NCI-H146 (cell line): ENCODE results near the gene RAI14.
"Not testable (repeated sequence)": the region's sequence is repeated elsewhere in the genome, so short reads cannot be mapped to it uniquely, and the experiment has no call there.

Source experiments
- DNase-seq: peaks from one replicate; lab custom pipeline; 2025; lab: John Stamatoyannopoulos, UW

RAI14 gene

DNA sequence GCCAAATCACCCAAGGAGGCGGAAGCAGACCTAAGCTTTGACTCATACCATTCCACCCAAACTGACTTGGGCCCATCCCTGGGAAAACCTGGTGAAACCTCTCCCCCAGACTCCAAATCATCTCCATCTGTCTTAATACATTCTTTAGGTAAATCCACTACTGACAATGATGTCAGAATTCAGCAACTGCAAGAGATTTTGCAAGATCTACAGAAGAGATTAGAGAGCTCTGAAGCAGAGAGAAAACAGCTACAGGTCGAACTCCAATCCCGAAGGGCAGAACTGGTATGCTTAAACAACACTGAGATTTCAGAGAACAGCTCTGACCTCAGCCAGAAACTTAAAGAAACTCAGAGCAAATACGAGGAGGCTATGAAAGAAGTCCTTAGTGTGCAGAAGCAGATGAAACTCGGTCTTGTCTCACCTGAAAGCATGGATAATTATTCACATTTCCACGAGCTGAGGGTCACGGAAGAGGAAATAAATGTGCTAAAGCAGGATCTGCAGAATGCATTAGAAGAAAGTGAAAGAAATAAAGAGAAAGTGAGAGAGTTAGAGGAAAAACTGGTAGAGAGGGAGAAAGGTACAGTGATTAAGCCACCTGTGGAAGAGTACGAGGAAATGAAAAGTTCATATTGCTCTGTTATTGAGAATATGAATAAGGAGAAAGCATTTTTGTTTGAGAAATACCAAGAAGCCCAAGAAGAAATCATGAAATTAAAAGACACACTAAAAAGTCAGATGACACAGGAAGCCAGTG lies 167.0 kb downstream of the RAI14 start:
- DNase-seq, result no peak

DNA sequence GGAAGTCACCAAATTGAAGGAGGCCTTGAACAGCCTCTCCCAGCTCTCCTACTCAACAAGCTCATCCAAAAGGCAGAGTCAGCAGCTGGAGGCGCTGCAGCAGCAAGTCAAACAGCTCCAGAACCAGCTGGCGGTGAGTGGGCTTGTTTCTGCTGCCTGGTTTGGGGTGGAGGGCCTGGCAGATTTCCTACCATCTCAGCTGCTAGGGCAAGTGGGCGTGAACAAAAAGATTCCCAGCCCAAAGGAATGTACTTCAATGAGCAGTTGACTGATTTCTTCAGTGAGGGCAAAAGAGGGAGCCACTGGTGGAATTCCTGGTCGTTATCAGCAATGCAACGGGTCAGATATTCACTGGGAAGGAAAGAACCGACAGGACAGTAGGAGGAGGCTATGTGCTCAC lies 170.2 kb downstream of the RAI14 start:
- no peak for DNase-seq

DNA sequence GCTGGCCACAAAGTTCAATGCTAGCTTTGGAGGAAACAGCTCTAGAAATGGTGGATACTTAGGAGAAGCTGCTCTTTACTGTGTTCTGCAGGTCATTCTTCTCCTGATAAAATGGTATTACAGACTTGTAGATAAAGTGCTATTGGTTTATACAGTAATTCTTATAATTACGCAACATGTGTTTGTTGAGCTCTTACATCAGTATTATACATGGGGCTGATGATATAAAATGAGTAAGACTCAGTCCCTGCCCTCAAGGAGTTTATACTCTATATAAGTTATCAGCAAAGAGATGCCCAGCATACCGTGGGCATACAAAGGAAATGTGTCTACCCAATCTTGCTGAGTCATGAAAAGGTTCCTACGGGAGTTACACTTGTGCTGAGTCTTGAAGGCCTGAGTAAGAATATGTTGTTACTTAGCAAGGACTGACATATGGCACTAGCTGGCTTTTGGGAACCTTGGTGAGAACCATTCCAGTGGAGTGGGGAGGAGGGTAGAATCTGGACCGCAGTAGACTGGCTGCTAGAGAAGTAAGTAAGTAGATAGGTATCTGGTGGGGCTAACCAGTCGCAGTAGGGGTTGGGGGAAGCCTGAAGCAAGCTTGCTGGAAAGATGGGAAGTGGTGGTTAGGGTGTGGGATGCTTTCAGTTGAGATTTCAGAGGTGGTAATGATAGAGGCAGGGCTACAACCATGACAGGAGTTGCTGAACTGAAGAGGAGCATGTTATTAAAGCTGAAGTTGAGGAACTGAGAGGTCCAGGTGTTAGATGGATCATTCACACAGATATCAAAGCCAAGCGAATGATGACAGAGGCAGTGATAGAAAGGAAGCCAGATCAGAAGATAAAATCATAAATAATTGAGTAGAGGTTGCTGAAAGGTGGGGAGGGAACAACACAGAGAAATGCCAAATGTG lies 171.7 kb downstream of the RAI14 start:
- no peak for DNase-seq

- not testable (repeated sequence) for DNase-seq
These were observed 174.7 kb downstream of the RAI14 start for GRCh38 chr5:34830827-34831226.

GRCh38 chr5:34831303-34831702 lies 175.2 kb downstream of the RAI14 start:
- no peak for DNase-seq

DNA sequence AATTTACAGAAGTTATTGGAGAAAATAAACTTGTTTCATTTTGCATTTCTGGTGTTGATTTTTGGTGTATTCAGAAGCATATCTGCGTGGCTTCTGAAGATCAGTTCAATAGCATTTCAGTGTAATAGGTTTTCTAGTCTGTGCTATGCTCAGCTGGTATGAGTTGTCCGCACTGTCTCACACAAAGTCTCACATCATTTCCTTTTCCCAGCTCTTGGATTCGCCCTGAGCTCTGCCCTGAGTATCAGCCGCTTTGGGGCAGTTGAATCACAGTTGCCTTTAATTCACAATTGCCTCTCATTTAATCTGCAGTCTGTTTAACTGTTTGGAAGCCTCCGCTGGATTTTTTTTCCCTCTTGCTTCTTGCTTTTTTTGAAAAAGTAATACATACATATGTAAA lies 176.4 kb downstream of the RAI14 start:
- DNase-seq, result no peak

DNA sequence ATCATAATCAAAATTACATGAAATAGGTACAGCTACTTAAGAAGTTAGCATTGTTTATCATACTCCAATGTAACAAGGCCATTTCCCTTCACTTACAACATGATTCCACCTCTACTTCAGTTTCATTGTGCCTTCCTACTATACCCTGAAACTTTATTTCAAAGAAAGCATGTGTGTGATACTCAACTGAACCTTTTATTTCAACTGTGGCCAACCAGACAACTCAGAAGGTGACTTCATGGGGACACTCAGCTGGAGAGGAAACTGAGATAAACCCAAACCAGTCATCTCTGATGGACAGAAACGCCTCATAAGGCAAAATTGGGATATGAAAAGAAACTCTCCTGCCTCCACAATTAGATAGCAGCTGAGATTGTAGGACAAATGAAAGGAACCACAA lies 177.0 kb downstream of the RAI14 start:
- no peak for DNase-seq

DNA sequence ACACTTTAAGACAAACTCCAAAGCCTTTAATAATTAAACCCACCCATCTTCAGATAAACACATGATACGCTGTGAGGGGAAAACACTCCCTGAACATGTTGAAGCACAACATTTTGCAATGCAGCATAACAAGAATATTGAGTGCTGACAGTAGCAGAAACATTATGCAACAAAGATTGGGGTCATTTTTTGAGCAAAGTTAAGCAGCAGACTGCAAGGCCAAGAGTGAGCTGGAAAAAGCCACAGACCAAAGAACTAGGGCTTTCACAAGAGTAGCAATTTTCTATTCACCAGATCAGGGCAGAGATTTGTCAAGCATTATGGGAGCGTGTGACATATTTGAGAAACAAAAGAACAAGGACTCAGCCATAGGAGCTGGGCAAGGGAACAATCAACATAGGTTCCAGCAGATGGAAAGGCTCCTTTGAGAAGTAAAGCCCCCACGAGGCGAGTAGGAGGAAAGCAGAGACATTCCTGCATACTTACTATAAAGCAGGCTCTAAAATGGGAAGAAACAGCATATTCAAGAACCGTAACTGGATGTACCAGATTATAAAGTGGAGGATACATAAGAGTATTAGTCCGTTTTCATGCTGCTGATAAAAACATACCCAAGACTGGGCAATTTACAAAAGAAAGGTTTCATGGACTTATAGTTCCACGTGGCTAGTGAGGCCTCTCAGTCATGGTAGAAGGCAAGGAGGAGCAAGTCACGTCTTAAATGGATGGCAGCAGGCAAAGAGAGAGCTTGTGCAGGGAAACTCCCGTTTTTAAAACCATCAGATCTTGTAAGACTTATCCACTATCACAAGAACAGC lies 178.1 kb downstream of the RAI14 start:
- DNase-seq, result no peak

DNA sequence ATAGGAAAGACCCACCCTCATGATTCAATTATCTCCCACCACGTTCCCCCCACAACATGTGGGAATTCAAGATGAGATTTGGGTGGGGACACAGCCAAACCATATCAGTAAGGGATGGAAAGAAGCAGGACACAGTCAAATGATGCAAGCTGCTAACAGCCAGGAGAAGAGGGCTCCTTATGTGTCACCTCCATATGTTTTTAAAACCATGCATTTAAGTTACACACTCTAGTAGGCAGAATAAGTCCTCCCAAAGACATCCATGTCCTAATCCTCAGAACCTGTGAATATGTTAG lies 178.6 kb downstream of the RAI14 start:
- DNase-seq, result no peak

DNA sequence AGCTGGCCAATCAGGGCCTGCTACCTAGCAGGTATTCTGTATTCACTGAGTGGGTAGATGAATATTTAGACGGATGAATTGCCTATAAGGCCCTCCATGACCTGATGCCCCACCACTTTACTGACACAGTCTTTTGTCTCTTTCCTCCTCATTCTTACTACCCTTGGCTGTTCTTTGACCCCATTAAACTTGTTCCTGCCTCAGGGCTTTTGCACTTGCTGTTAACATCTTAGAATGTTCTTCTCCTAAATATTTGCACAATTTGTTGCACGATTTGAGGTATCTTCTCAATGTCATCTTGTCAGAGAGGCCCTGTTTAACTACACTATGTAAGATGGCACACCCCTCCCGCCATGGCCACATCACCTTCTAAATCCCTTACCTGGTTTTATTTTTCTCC lies 179.5 kb downstream of the RAI14 start:
- DNase-seq, result no peak

DNA sequence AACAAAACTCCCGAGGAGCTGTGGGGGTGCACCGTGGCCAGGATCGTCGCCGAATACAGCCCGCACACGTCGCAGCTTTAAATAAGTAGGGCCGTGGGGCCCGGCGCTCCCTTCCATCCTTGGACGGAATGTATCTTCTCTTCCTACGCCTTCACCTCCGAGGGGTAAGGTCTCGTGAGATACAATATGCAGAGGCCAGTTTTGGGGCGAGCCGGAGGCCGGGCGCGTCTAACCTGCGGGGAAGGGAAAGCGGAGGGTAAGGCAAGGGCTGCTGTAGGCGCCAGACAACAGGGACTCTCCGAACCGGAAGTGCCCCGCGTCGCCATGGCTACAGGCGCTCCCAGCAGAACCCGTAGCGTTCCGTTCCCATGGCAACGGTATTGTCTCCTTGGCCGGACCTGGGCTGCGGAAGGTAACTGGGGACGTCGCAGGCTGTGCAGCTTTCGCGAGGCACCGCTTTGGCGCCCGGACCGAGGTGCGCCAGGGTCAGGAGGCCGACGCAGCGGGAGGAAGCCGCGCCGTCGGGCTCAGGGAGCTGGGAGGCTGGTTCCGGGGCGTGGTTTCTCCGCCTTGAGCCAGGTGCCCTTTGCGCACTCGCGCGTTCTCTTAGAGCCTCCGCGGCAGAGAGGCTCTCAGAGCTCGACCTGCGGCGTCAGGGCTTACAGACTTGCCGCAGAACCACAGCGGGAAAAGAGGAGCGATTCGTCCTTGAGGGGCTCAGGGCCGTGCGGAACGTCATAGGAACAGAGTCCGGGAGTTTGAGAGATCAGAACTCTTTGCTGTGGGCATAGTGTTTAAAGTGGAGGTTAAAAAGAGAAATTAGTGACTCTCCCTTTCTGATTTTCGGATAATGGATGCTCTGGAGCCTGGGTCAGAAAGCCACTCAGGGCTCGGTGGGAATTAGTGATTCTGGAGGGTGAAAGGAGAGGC lies 182.9 kb downstream of the RAI14 start, which contains the start of gene TTC23L:
Gene TTC23L (plus strand): TSS at position 380 of the 930 bp plus-strand sequence. CDS start 1,508 bp downstream, outside the sequence.
- DNase-seq, result peak; percentile 97

DNA sequence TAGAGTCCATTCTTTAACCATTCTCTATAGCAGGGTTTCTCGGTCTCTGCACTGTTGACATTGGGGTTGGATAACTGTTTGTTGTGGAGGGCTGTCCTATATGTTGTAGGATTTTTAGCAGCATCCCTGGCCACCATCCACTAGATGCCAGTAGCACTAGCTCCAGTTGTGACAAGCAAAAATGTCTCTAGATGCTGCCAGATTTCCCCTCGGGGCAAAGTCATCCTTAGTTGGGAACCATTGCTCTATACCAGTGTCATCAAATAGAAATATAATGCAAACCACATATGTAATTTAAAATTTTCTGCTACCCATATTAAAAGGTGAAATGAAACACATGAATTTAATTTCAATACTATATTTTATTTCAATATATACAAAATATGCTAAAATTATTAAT lies 185.7 kb downstream of the RAI14 start:
- no peak for DNase-seq

DNA sequence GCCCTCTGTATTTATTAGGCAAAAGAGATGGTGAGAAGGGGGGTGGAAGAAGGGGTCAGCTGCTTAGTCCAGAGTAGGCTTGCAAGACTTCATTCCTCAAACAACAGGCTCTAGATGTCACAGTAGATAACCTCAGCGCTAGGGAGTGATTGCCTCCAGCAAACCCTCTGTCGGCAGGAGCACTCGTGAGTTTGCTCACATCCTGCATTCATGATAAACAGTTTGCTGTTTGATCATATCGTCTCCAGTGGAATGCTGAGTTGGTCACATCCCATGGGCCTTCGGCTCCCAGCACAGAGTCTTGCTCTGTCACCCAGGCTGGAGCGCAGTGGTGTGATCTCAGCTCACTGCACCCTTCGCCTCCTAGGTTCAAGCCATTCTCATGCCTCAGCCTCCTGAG lies 186.4 kb downstream of the RAI14 start:
- no peak for DNase-seq

DNA sequence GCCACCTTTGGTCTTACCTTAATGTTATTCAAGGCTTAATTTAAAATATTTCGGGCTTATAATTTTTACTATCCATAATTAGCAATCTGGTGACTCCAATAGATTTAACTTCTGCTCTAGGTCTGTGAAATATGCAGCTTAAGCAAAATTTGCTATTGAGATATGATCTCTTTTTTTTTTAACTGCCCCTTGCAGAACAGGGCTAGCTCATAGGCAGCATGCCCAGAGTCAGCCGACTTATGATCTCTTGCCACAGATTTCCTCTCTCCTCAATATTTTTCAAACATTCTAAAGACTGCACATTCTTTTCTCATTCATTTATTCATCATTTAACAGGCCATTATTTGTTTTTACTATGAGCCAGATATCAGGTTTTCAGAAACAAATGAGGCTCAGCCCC lies 187.4 kb downstream of the RAI14 start:
- no peak for DNase-seq

- no peak for DNase-seq
These were observed 188.0 kb downstream of the RAI14 start for GRCh38 chr5:34844106-34844505.

- DNase-seq, result no peak
These were observed 188.9 kb downstream of the RAI14 start for GRCh38 chr5:34844999-34845398.

GRCh38 chr5:34847056-34847455 lies 190.9 kb downstream of the RAI14 start:
- DNase-seq, result no peak

DNA sequence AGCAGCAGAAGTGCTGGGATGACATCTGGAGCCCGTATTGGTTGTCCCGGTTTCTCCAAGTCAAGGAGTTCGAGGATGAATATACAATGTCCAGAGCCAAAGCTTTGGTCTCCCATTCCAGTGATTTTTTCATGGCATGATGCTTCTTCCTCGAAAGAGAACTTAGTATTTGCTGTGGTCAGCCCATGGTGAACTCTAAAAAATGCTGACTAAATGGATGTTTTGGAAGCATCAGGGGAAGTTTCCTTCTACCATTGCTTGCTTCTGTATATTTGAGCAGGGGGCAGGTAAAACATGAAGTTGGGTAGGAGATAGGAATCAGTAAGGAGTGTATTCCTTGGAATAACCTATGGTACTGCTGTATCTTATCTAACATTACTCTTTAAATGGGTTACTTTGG lies 191.4 kb downstream of the RAI14 start:
- DNase-seq, result no peak

DNA sequence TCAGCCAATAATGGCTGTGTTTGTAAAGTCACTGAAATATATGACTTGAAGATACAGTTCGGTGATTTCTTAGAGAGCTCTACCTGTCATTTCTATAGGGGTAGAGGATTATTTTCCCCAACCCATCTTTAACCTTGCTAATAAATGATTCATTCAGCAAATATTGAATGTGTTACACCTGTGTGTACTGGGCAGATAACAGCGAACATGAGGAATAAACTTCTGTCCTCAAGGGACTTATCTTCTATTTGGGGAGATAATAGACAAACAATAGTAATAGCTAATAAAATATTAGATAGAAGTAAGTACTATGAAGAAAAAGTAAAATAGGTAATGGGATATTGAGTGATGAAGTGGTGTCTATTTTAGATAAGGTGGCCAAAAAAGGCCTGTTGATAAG lies 192.1 kb downstream of the RAI14 start:
- no peak for DNase-seq

DNA sequence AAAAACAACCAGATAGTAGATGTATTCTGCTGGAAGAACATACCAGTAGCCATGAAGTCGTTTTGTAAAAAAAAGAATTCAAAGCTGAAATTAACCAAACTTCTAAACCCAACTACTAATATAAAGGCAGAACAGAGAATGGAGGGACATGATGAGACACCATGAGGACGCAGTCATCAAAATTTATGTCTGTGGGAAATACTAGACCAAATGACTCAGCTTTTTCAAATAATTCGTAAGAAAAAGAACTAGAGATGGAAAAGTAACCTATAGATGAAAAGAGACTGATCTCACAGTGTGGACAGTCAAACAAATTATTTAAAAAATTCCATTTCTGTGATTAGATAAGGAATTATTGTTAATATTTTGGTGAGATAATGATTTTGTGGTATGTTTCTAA lies 193.1 kb downstream of the RAI14 start:
- no peak for DNase-seq

DNA sequence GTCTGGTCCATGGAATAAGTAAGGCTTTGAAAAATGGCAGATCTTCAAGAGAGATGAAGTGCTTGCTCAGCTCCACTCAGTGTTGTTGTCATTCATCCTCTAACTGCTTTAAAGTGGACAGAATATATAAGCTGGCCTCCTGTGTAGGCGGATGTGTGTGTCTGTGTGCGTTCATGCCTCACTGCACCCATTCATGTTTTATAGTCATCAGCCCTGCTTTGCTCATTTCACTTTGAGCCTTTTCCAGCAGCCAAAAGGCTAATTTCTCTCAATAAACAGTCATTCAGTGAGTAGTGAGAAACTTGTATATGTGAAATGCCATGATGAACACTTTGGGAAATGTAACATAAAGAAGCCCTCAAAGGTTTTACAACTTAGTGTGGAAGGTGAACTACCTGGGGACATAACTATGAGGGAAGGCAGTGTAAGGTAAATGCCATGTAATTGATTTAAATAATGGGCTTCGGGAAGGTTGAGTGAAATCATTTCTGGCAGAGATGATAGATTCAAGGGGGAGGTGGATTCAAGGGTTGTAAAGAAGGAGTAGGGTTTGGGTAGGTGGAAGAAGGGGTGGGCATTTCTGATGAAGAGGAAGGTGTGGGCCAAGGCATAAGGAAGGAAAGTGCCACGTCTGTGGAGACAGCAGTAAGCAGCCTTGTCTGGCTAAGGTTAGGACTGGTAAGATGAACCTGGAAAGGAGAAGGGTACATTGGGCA lies 198.5 kb downstream of the RAI14 start:
- peak; percentile 64 for DNase-seq
